Adrenal gland (tissue), 5 donors: ENCODE data around the gene ODF2.
"Not testable (repeated sequence)": the region's sequence is repeated elsewhere in the genome, so short reads cannot be mapped to it uniquely, and the experiment has no call there.

ENCODE experiments used
- CTCF ChIP-seq, 6 experiments: fragments of 450-650 bp in 4 of 6; fragments of 200-600 bp in 2 of 6; sonication (generic) in 1 of 6; IDR thresholded peaks; 1 replicate in 5 of 6; 2 replicates in 1 of 6; pipeline versions ENCODE4 v1.5.1 to v1.8.0; 2016 to 2021; ENCODE audit warnings: antibody characterized with exemption in 6 of 6, mild to moderate bottlenecking in 2 of 6, moderate library complexity in 1 of 6
- POLR2A ChIP-seq, 2 donors: fragments of 450-650 bp; IDR thresholded peaks; one replicate each; pipeline ENCODE4 v1.6.1; 2017; ENCODE audit warnings: antibody characterized with exemption in 2 of 2, mild to moderate bottlenecking in 2 of 2, moderate library complexity in 1 of 2
- donor health status: DM: no; HTN: no; CAD: no.

GRCh38 chr9:128505906-128506305 is 50.1 kb downstream of the ODF2 start:
- not testable (repeated sequence) for TF ChIP-seq CTCF, POLR2A (IDR thresholded peaks at IDR 0.05)
